Tibial artery (tissue), 4 donors: ENCODE data around the gene AKAP12.

Experiments used
- DNase-seq, 2 donors: peaks; one replicate each; pipeline ENCODE4 v3.0.0-alpha.2; 2019
- H3K27ac ChIP-seq, 2 donors: fragments of 200-600 bp; sonication (generic) in 1 of 2; 1 replicate in 1 of 2; 2 replicates in 1 of 2; pipeline ENCODE4 v1.5.1; 2018 to 2019; ENCODE audit warnings: mild to moderate bottlenecking in 1 of 2
- H3K27me3 ChIP-seq, 2 donors: fragments of 200-600 bp; sonication (generic) in 1 of 2; one replicate each; pipeline versions ENCODE4 v1.5.1 to v1.6.0; 2016 to 2019
- H3K36me3 ChIP-seq, 3 donors: fragments of 200-600 bp; sonication (generic) in 2 of 3; one replicate each; pipeline ENCODE4 v1.5.1; 2016 to 2019; ENCODE audit warnings: mild to moderate bottlenecking in 2 of 3
- H3K4me1 ChIP-seq, 4 donors: fragments of 200-600 bp; sonication (generic) in 2 of 4; 1 replicate in 3 of 4; 2 replicates in 1 of 4; pipeline ENCODE4 v1.5.1; 2016 to 2019
- H3K4me3 ChIP-seq, 2 donors: fragments of 200-600 bp; sonication (generic) in 1 of 2; 1 replicate in 1 of 2; 2 replicates in 1 of 2; pipeline ENCODE4 v1.5.1; 2018 to 2019; ENCODE audit warnings: mild to moderate bottlenecking in 2 of 2
- H3K9me3 ChIP-seq, 3 donors: fragments of 200-600 bp; sonication (generic) in 1 of 3; one replicate each; pipeline ENCODE4 v1.5.1; 2016 to 2019
- CTCF ChIP-seq, 2 experiments: fragments of 200-600 bp in 1 of 2; fragments of 450-650 bp in 1 of 2; IDR thresholded peaks; one replicate each; pipeline ENCODE4 v1.5.1; 2017 to 2019; ENCODE audit warnings: antibody characterized with exemption in 2 of 2, mild to moderate bottlenecking in 1 of 2, moderate library complexity in 1 of 2
- intact Hi-C: fragments of 100-400 bp; cut with DNase I; formaldehyde crosslinking; loops from one replicate; pipeline ENCODE4 v1.15.0; 2023; ENCODE audit warnings: low total_unique reads

The AKAP12 gene

DNA sequence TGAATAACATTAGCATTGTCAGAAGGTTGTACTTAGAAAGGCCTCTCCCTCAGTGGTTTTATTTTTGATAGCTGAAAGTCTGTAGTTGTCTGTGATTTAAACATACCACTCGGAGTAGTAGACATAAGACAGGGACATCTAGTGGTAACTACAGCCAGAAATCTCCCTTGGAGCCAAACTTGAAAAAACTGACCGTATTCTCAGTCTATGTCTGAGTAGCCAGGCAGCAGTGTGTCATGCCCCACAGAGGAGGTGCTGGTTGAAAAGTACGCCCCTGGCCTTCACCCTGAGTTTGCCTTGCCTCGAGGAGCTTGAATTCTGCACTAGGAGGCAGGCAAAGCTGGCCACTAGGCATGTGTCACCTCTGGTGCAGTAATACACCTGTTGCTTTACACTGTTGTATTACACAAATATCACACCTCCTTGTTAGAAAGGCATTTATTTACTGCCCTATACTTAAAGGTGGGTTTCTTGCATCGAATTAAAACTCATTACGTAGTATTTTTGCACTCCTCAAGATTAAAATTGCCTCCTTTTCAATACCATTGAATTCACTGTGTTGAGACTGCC is 130.8 kb downstream of the AKAP12 start:
- TF ChIP-seq CTCF (IDR thresholded peaks at IDR 0.05) = no peak
- H3K4me3 ChIP-seq = no peak overlapping the region
- intact Hi-C loops = no loop called here
- peaks cover 25 to 54% (median 32%) of the 10 kb centered on the region in 3 donors for H3K36me3 ChIP-seq
- no peak for DNase-seq
- no peaks in the 10 kb centered on the region for H3K27me3 ChIP-seq
- no peaks in the 10 kb centered on the region for H3K9me3 ChIP-seq
- no peak overlapping the region for H3K27ac ChIP-seq
- H3K4me1 ChIP-seq = peaks cover 0 to 4% (median 0%) of the 10 kb centered on the region in 4 donors

DNA sequence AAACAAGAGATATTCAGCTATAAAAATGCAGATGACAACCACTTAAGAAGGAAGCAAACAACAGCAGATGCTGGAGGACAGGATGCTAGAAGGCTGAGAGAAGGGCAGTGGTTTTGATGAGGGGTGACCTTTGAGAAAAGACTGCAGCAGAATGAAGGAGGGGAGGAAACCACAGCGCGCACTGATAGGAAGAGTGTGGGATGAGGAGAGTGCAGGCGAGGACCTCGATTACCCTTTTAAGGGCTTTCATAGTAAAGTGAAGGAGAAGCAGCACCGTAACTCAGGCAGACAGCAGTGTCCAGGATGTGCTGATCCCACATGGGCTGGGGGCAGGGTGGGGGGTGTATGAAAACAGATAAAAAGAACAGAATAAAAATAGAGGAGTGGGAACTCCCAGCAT is 132.4 kb downstream of the AKAP12 start:
- no peak for DNase-seq
- H3K4me3 ChIP-seq = no peak overlapping the region
- H3K27me3 ChIP-seq = no peaks in the 10 kb centered on the region
- peaks cover 0 to 4% (median 0%) of the 10 kb centered on the region in 4 donors for H3K4me1 ChIP-seq
- H3K9me3 ChIP-seq = no peaks in the 10 kb centered on the region
- H3K27ac ChIP-seq = no peak overlapping the region
- peaks cover 13 to 38% (median 20%) of the 10 kb centered on the region in 3 donors for H3K36me3 ChIP-seq
- no peak for TF ChIP-seq CTCF (IDR thresholded peaks at IDR 0.05)
- intact Hi-C loops = no loop called here

DNA sequence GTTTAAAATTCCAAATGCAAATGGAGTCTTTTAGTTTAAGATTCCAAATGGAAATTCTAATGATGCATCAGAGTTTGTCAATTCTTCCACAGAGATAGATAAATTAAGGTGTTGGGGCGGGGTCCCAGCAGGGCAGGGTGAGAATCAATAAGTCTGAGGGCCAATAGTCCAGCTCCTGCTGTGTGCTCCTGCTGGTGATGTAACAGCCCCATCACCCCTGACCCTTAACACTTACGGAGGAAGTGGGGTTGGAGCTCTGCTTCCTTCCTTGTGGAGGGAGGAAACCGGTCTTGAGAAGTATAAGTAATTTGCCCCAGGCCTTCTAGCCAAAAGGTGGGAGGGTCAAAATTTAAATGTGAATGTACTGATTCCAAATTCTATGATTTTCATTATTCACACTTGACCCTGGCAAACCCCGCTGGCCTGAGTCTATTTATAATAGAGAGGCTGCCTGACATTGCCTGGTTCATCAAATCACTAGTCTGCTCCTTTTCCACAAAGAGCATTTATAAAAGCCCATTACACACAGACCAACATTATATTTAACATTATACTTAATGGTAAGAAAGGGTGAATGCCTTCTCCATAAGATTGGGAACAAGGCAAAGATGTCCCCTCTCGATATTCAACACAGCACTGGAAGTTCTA is 134.4 kb downstream of the AKAP12 start:
- H3K9me3 ChIP-seq = no peaks in the 10 kb centered on the region
- intact Hi-C loops = no loop called here
- no peak for DNase-seq
- TF ChIP-seq CTCF (IDR thresholded peaks at IDR 0.05) = no peak
- H3K4me1 ChIP-seq = peaks cover 0 to 4% (median 0%) of the 10 kb centered on the region in 4 donors
- H3K4me3 ChIP-seq = no peak overlapping the region
- peaks cover 13 to 28% (median 20%) of the 10 kb centered on the region in 3 donors for H3K36me3 ChIP-seq
- H3K27ac ChIP-seq = no peak overlapping the region
- H3K27me3 ChIP-seq = no peaks in the 10 kb centered on the region

DNA sequence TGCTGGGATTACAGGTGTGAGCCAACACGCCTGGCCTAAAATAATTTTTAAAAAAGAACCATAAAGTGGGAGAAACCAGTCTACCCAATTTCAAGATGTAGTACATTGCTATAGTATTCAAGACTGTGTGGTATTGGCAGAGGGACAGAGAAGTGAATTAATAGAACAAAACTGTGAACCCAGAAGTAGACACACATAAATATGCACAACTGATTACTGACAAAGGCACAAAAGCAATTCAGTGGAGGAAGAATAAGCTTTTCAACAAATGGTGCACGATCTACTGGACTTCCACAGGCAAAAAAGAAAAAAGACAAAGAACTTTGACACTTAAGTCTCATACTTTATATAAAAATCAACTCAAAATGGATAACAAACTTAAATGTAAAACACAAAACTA is 136.1 kb downstream of the AKAP12 start:
- no peak for TF ChIP-seq CTCF (IDR thresholded peaks at IDR 0.05)
- H3K4me3 ChIP-seq = no peak overlapping the region
- H3K27me3 ChIP-seq = no peaks in the 10 kb centered on the region
- intact Hi-C loops = no loop called here
- H3K4me1 ChIP-seq = peaks cover 0 to 15% (median 3%) of the 10 kb centered on the region in 4 donors
- H3K9me3 ChIP-seq = no peaks in the 10 kb centered on the region
- DNase-seq = no peak
- H3K36me3 ChIP-seq = peaks cover 9 to 20% (median 16%) of the 10 kb centered on the region in 3 donors
- no peak overlapping the region for H3K27ac ChIP-seq

GRCh38 chr6:151376440-151376839 is 136.7 kb downstream of the AKAP12 start:
- H3K4me1 ChIP-seq = peaks cover 0 to 15% (median 4%) of the 10 kb centered on the region in 4 donors
- DNase-seq = no peak
- no peaks in the 10 kb centered on the region for H3K27me3 ChIP-seq
- no peaks in the 10 kb centered on the region for H3K9me3 ChIP-seq
- no peak overlapping the region for H3K4me3 ChIP-seq
- no peak for TF ChIP-seq CTCF (IDR thresholded peaks at IDR 0.05)
- peaks cover 3 to 14% (median 13%) of the 10 kb centered on the region in 3 donors for H3K36me3 ChIP-seq
- intact Hi-C loops = no loop called here
- H3K27ac ChIP-seq = no peak overlapping the region
